NCI-H345 (cell line): ENCODE results near the gene MCAM.

ENCODE experiments used
- DNase-seq: peaks from one replicate; lab custom pipeline; 2025; lab: John Stamatoyannopoulos, UW

MCAM gene

DNA sequence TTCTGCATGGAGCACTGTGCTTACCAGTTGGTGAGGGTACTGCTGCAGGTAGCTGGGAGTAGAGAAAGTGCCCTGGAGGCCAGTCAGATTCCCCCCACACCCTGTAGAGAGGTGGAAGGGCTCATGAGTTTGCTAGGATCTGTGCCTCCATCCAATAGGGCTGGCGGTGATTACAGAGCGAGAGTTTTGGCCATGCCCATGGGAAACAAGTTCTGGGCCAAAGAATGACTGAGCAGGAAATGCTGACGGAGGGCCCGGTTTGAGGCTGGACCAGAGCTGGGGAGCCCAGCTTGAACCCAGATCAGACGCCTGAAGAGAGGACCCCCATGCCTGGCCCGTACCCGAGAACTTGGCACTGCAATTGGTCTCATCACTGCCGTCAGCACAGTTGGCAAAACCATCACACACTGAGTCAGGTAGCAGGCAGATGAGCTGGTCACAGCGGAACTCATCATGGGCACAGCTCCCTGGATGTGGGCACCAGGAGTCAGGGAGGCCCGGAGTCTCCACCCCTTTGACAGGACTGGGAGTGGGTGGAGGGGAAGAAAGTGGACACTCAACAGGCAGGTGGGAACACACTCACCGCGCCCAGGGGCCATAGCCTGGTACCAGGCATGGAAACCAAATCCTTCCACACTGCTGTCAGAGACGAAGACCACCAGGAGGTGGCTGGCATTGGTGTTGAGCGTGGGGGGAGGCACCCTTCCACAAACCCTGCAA lies 27.5 kb upstream of the MCAM start:
- no peak for DNase-seq

DNA sequence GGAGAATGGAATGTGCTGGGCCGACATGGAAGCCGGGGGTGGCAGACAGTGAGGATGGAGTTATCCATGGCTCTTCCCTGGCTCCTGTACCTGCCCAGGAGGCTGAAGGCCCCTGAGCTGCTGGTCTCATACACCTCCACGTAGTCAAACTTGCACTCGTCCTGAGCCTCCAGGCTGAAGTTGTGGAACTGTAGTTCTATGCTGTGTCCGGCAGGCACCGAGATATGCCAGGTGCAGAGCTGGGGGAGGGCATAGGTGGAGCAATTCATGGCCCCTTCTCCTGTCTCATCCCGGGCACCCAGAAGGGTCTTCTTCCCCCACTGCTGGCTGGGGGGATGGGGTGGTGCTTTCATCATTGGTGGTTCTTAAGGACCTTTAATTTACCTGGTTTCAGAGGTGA lies 26.8 kb upstream of the MCAM start:
- no peak for DNase-seq

DNA sequence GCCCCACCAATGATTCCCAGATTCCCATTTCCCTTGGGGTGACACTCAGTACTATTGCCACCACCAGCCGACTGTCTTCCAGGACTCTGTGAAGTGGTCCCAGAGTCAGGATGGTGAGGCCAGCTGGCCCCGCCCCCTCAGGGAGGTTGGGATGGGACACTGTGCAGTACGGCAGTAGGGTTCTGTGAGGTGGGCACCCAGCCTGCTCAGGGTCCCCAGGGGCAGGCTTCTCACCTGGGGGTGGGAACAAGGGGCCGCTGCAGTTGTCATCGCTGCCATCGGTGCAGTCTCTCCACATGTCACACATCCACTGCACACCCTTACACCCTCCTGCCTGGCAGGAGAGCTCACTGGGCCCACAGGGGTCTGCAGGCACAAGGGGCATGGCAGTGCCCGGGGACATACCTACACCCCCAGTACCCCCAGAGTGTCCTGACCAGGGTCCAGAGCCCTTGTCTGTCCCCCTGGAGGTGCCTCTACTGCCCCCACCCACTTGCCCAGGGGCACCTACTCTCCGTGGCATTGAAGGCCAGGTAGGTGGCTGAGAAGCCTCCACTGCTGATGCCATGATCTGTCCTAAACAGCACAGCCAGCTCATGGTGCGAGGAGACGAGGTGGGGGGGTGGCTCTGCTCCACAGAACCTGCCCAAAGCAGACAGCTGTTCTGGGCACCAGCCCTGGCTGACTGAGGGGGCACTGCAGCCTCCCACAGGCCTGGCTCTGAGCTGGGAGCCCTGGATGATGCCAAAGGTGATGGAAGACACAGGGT lies 25.6 kb upstream of the MCAM start:
- DNase-seq: no peak

DNA sequence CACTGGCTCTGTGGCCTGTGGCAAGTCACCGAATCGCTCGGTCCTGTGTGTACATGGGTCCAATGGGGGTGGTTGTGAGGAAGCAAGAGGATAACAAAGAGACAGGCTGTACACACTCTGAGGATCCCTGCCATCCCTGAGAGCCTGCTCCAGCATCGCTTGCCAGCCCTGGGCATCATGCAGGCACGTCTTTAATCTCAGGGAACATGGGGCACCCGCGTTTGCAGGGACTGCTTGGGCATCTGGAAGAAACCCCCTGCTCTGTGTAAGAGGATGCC lies 25.0 kb upstream of the MCAM start:
- DNase-seq: no peak

DNA sequence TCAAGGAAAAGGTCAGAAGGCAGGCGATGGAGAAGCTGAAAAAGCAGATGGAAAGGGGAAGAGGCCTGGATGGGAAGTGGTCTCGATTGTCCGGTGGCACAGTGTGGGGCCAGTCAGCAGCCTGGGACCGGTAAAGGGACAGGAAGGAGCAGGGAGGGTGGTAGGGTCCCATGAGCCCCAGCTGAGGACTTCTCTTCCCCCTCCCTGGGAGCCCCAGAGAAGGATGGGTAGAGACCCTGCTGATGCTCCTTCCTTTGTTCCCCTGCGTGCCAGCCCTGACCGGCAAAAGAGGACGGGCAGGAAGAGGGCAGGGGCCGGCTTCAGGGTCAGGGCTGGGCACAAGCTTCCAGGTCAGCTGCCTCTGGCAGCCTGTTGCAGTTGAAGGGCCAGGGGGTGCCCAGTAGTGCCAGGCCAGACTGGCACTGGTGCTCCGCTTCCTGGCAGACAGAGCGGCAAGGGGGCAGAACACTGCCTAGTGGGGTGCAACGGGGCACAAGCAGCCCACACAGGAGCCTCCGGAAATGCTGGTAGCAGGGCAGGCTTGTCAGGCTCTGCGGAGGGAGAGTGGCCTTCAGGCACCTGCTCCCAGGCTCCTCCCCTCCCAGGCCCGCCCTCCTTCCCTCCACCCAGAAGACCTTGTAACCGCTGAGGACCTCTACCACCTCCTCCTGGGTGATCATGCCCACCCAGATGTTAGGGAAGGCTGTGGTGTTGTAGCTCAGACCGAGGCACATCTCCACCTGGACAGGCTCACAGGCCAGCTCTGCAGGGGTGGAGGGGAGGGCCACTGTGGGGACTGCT lies 24.5 kb upstream of the MCAM start:
- DNase-seq: no peak

DNA sequence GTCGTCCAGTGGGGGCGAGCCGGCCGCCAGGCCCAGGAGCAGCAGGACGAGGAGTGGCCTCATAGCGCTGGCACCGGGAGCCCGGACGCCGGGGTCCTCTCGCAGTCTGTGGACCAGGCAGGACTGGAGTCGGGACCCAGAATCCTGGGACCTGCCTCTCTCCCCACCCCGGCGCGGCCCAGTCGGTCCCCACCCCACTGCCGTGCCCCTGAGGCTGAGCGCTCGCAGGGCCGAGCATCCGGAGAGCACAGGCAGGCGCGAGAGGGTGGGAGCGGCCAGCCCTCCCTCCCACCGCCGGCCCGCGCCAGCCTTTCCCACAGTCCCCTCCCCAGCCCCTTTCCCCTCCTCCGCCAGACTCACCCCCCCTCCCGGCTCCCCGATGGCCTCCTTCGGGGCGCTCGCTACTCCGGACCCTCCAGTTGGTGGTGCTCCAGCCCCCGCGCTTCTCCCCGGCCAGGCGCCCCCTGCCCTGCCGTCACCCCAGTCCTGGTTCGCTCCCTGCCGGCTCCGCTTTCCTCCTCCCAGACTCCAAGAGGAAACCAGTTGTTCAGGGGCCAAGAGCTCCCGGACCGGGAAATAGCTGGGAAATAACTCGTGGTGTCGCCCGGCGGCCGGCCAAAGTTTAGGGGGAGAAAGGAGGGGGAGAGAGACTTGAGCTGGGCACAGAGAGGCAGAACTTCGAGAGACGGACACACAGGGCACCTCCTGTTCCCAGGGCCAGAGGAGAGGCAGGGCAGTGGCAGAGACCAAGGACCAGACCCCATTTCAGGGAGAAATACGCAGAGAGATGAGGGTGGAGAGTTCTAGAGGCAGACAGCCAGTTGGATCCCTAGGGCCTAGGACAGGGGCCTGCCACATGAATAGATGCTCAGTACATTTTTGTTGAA lies 23.6 kb upstream of the MCAM start, which contains the start of gene C1QTNF5:
TSS of gene C1QTNF5 (minus strand) at position 549 of the 887 bp plus-strand sequence. CDS start at position 63, 486 bp downstream.
- DNase-seq: no peak

DNA sequence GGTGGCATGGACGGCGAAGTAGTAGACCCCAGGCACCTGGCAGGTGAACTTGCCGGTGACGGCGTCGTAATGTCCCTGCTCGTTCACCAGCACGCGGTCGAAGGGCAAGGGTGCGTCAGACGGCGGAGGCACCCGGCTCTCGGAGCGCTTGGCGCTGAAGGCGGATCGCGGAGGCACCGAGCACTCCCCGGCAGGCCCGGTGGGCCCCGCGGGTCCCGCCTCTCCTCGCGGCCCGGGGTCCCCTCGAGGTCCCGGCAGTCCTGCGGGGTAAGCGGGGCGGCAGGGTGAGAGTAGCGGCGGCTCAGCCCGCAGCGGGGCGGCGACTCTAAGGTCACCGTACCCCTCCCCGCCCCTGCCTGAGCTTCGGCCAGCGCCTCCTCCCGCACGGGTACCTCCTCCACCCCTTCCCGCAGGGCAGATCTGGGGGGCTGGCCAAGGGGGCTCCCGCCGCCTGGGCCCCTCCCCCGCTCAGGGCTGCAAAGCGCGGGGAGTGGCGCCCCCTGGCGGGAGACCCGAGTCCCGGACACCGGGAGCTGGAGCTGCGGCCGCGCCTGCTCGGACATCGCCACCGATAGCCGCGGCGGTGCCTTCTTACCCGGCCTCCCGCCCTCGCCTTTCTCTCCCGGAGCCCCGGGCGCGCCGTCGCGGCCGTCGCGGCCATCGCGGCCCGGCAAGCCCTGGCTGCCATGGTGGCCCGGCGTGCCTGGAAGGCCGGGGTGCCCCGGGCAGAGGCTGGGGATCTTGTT lies 22.8 kb upstream of the MCAM start:
- DNase-seq: no peak

DNA sequence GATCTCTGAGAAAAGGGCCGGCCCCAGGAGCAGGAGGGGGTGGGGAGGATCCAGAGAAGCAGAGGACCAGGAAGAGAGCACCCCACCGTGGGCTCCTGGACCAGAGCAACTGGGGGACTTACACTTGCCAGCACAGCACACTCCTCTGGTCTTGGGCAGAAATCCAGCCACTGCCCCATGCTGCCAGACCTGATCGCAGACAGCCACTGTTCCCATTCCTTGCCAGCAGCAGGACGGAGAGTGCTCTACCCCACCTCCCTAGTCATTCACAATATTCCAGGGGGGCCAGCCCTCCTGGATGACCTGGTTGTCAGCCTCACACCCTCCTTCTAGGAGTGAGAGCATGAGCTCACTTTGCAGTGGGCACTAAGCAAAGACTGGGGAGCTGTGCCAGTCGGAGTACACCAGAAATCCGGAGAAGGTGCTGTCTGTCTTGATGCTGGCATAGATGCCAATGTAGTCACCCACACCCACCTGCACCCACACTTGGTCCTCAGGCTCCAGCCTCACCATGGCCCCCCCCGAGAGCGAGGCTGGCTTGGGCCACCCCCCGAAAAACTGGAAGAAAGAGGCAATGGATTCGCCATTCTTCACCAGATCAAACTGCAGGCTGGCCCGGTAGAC lies 22.1 kb upstream of the MCAM start:
- DNase-seq: no peak

DNA sequence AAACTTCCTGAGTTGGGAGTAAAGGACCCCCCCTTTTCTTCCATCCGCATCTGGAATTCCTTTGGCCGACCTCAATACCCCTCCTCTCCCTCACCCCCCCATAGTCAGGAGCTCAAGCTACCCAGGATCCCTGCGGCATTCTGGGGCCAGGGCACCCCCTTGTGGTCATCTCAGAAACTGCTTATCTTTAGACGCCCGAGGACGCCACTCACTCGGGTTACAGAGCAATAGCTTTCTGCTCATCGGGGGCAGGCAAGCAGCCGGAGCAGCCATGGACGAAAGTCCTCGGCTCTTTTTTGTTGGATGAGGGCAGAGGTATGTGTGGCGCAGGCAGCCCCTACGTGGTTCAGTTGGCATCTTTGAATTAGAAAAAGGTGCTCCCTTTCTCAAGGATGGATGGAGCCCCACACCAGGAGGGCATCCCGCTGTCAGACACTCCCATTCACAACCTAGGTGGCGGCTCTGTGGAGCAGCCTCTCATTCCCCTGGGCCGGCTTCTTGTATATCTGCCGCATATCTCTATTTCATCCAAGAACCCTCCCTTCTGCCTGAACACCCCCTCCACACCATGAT lies 21.5 kb upstream of the MCAM start:
- DNase-seq: peak; percentile 53

DNA sequence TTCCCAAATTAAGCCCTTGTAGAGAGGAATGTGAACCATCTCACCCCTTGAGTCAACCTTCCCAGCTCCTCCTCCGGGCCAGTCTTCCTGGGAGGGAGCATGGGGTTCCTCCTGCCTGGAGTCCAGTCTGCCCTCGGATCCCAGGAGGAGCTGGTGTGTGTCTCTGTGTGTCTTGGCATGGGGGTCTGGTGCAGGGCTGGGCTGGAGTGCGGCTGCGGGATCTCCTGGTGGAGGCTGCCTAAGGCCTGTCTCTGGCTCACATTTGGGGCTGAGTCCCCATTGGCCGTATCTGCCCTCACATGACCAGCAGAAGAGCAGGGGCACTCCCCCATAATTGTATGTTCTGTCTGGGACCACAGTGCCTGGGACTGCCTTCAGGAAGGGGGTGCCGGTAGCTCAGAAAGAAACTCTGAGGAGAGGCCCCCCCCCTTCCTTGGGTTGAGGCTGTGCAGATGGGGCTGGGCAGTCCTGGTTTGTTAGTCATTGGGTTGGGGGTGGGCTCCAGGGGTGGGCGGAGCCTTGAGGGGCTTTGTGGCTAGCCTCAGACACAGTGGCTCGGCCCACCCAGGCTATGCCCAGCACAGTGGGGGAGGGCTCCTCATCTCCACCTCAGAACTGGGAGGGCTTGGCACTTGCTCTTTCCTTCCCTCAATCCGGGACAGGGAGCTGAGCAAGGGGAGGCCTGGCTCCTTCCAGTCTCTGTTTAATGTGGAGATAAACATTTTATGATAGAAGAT lies 20.8 kb upstream of the MCAM start:
- no peak for DNase-seq

DNA sequence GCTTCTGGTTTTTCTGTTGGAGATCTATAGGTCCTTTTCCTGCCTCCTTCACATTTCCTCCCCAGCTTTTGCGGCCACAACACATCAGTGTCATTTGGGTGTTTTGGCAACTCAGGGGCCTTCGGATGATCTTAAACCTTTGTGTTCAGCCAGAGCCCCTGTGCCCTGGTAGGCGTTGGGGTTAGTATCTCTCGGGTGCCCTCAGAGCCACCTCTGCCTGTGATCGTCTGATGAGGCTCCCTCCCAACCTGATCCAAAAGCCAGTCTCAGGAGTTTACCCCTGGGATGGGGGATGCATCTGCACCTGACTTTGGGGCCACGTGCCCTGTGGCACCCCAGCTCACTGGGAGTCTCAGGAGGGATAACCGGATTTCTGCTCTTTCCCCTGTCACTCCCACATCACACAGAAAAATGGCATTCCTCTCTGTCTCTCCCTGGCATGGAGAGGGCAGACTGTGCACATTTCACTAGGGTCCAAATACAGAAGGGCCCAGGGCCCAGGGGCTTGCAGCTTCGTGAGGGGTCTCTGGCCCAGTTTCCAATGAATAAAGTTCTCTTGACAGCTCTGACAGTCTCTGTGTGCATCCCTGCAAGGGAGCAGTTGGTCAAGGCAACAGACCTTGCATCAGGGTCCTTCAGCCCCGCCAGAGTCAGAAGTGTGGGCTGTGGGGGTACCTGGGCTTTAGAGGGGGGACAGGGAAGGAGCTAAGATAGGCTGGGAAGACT lies 20.0 kb upstream of the MCAM start:
- DNase-seq: no peak

DNA sequence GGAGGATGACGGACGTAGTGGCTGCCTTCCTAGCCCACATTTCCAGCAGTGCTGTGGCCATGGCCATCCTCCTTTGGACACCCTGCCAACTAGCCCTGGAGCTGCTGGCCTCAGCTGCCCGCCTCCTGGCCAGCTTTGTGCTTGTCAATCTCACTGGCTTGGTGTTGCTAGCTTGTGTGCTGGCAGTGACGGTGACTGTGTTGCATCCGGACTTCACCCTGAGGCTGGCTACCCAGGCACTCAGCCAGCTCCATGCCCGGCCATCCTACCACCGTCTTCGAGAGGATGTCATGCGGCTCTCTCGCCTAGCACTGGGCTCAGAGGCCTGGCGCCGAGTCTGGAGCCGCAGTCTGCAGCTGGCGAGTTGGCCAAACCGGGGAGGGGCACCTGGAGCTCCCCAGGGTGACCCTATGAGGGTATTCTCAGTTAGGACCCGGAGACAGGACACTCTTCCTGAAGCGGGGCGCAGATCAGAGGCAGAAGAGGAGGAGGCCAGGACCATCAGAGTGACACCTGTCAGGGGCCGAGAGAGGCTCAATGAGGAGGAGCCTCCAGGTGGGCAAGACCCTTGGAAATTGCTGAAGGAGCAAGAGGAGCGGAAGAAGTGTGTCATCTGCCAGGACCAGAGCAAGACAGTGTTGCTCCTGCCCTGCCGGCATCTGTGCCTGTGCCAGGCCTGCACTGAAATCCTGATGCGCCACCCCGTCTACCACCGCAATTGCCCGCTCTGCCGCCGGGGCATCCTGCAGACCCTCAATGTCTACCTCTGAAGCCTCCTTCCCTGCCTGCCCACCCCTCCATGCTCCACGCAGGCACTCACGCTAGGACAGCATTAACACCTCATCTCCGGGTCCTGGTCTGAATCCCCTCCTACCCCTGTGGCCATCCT lies 19.0 kb upstream of the MCAM start:
- no peak for DNase-seq

DNA sequence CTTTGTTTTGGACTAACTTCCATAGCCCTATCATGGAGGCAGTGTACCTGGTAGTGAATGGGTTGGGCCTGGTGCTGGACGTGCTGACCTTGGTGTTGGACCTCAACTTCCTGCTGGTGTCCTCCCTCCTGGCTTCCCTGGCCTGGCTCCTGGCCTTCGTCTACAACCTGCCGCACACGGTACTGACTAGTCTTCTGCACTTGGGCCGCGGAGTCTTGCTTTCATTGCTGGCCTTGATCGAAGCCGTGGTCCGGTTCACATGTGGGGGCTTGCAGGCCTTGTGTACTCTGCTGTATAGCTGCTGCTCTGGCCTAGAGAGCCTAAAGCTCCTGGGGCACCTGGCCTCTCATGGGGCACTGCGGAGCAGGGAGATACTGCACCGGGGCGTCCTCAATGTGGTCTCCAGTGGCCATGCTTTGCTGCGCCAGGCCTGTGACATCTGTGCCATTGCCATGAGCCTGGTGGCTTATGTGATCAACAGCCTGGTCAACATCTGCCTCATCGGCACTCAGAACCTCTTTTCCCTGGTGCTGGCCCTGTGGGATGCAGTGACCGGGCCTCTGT lies 18.2 kb upstream of the MCAM start:
- DNase-seq: no peak

DNA sequence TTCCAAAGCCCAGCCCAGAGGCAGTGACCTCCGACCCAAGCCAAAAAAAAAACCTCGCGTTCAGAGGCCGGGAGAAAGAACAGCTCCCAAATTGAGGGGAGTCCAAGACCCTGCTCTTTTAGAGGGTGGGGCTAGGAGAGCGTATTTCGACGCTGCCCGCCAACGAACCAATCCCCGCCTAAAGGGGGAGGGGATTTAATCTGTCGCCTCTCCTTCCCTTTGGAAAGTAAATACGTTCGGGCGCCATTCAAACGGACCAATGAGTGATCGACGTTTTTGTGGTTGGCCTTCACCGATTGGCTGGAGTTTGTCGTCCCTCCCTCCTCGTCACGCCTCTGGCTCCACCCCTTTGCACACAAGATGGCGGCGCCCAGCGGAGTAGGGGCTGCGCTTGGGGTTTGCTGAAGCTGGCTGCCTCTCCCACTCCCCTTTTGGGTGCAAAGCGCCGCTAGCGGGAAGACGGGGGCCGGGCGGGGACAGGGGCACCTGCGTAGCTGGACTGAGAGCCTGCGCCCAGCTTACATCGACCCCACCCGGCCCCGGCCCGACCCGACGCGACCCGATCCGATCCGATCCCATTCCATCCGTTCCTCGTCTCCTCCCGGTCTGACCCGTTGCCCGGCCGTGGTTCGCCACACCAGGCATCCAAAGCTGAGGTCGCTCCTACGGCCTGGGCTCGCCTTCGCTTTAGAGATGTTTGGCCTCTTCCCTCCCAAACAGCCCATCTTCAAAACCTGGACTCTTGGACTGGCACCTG lies 17.4 kb upstream of the MCAM start, which contains the start of gene RNF26:
TSS of gene RNF26 (plus strand) at position 354 of the 757 bp plus-strand sequence. CDS start 596 bp downstream, outside the sequence.
- DNase-seq: peak; percentile 98

DNA sequence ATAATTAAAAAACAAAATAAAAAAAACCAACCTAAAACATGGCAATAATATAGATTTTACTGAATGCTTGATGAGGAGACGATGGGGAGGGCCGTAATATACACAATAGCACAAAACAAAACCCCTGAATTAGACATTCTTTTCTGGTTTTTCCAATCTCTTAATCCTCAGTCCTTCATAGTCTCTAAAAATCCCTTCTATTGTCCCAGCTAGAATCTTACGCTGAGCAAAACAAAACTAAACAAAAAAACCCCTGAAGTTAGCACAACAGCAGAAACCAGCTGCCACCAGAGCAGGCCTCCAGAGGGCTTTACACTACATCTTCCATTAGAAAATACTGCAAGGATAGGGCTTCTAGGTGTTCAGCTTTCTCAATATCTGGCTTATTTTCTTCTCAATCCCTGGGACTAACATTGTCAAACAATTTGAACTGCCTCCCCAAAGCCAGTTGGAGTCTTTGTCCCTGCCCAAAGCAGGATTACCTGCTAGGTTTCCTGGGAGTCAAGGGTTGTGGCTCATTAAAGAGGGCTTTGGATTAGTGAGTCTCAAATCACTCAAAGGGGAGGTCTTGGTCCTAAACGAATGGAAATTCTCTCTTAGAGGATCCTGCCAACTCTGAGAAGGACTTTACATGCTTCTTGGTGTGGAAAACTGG lies 15.3 kb upstream of the MCAM start:
- DNase-seq: no peak

DNA sequence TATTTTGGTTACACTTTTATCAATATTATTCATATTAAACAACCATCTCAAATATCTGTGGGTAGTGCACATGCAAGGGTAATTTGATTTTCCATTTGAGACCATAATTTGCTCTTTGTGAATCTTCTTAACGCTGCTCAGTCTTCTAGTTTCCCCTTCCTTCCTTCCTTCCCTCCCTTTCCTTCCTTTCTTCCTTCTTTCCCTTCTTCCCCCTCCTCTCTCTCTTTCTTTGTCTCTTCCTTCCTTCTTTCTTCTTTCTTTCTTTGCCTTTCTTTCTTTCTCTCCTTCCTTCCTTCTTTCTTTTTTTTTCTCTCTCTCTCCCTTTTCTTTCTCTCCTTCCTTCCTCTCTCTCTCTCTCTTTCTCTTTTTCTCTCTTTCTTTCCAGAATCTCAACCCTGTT lies 13.3 kb upstream of the MCAM start:
- DNase-seq: no peak
